HG03064 (cell line): ENCODE data around the gene CD79B.
"Not testable (repeated sequence)": the region's sequence is repeated elsewhere in the genome, so short reads cannot be mapped to it uniquely, and the experiment has no call there.

Experiments used
- ATAC-seq: cut with Tn5 transposase; IDR thresholded peaks from one replicate; pipeline ENCODE4 v1.9.1; 2021; ENCODE audit warnings: low read depth; ENCODE audit not compliant: unreplicated experiment

Gene CD79B

DNA sequence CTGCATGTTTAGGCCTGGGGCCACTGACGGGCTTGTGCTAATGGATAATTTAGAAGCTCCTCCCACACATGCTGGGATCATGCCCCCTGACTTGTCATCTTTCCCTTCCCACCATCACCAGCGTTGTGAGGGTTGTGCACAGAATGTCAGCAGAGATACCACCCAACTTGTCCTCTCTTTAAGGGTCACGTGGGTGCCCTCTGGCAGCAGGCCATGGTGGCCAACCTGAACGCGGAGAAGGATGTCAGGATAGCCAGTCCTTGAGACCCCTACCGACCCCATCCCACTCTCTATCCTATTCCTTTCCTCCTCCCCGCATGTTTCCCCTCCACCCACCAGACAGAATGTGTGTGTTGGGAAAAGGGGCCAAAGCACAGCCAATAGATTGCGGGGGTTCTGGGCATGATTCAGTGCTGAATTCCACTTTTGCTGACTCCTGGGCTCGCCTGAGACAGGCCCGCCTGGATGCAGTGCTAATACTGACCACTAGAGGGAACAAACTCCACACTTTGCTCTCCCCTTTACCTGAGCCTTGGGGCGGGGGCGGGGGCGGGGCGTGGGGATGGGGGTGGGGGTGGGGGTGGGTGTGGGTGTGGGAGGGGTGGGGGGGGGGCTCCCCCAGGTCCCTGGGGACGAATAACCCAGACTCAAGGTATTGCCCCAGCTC, 50.1 kb downstream of the CD79B start, which contains the start of gene GH2:
Gene GH2, minus strand, starts transcription at position 10 of the 667 bp plus-strand sequence. CDS start 143 bp downstream, outside the sequence.
- ATAC-seq: no peak

GRCh38 chr17:63881337-63881736, 50.8 kb downstream of the CD79B start:
- not testable (repeated sequence) for ATAC-seq

DNA sequence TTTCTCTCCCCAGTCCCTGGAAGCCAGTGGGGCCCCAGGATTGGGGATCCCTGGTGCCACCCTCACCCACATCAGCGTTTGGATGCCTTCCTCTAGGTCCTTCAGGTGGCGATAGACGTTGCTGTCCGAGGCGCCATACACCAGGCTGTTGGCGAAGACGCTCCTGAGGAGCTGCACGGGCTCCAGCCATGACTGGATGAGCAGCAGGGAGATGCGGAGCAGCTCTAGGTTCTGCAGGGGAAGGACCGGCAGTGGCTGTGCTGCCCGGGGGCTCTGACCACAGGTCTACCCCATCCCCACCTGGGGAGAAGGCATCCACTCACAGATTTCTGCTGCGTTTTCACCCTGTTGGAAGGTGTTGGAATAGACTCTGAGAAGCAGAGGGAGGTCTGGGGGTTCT, 51.4 kb downstream of the CD79B start:
- no peak for ATAC-seq
